T-helper 22 cell (primary cell): ENCODE data around the gene NR1D2.
"Not testable (repeated sequence)": the region's sequence is repeated elsewhere in the genome, so short reads cannot be mapped to it uniquely, and the experiment has no call there.

Source experiments
- DNase-seq: peaks from one replicate; pipeline ENCODE4 v3.0.0-alpha.2; 2020; ENCODE audit warnings: low read depth

The NR1D2 gene

GRCh38 chr3:24005669-24006068, 60.6 kb downstream of the NR1D2 start:
- DNase-seq, result no peak

GRCh38 chr3:24010834-24011233, 65.7 kb downstream of the NR1D2 start:
- not testable (repeated sequence) for DNase-seq

GRCh38 chr3:24012589-24013269, 67.6 kb downstream of the NR1D2 start:
- no peak for DNase-seq

- no peak for DNase-seq
Observed at GRCh38 chr3:24017305-24017704, 72.2 kb downstream of the NR1D2 start.

- DNase-seq, result no peak
Observed at GRCh38 chr3:24018784-24019570, 73.9 kb downstream of the NR1D2 start.

- no peak for DNase-seq
Observed at GRCh38 chr3:24019585-24019984, 74.5 kb downstream of the NR1D2 start.

- no peak for DNase-seq
Observed at GRCh38 chr3:24020036-24020691, 75.1 kb downstream of the NR1D2 start.

GRCh38 chr3:24023197-24023596, 78.1 kb downstream of the NR1D2 start:
- DNase-seq, result no peak

- DNase-seq, result no peak
Observed at GRCh38 chr3:24025805-24026204, 80.7 kb downstream of the NR1D2 start.

GRCh38 chr3:24026665-24027064, 81.6 kb downstream of the NR1D2 start:
- DNase-seq, result not testable (repeated sequence)

GRCh38 chr3:24027946-24028345, 82.9 kb downstream of the NR1D2 start:
- DNase-seq, result no peak
